Measurements from ENCODE around the gene CCDC90B.

GRCh38 chr11:83249445-83249844 is 36.7 kb downstream of the CCDC90B start:
- TF ChIP-seq TARDBP (IDR thresholded peaks at IDR 0.05) (no peak), LEF1 (IDR thresholded peaks at IDR 0.05; ENCODE audit: borderline replicate concordance) (no peak), ARNT (IDR thresholded peaks at IDR 0.05) (no peak), ELF4 (IDR thresholded peaks at IDR 0.05) (no peak), BHLHE40 (IDR thresholded peaks at IDR 0.05; ENCODE audit: borderline replicate concordance) (no peak), HDGF (IDR thresholded peaks at IDR 0.05; ENCODE audit: borderline replicate concordance) (no peak), SUZ12 (IDR thresholded peaks at IDR 0.05) (no peak), SP1 (IDR thresholded peaks at IDR 0.05) (no peak), L3MBTL2 (conservative IDR thresholded peaks at IDR 0.05) (no peak), ZNF384 (IDR thresholded peaks at IDR 0.05) (no peak)

Measured in HEK293T (cell line).